ENCODE data around the gene DDX4. TPM values are rescaled to one million over a fixed set of nuclear protein-coding genes. Genes with fewer than 3 reads are reported as not detected.

Gene DDX4
- total and polyA plus RNA-seq, 2 donors (not counting 1 experiment from before 2014, with no cell fraction given) = not detected

GRCh38 chr5:55711507-55712022 lies 26.3 kb upstream of the DDX4 start:
- no peak for DNase-seq (ENCODE audit: low read depth in 2 of 2)
- H3K79me2 ChIP-seq (ENCODE audit: control insufficient read depth, insufficient read depth, low read length) = peaks cover 4% of the 10 kb centered on the region
- no peak for TF ChIP-seq EZH2 (IDR thresholded peaks at IDR 0.05; ENCODE audit: low read length, missing control alignments)
- TF ChIP-seq CTCF (conservative IDR thresholded peaks at IDR 0.05 in 1 of 2, IDR thresholded peaks at IDR 0.05 in 1 of 2; ENCODE audit: low read depth in 1 of 2, low read length in 2 of 2) = no peak
- peak overlapping the region; percentile 98 for H3K4me2 ChIP-seq (ENCODE audit: extremely low read depth, insufficient read depth, low read length)
- H2AFZ ChIP-seq (ENCODE audit: low read length) = peak overlapping the region; percentile 96
- H3K9ac ChIP-seq (ENCODE audit: insufficient read depth, low read length) = peak overlapping the region; percentile 62
- peaks cover 7% of the 10 kb centered on the region for H3K4me1 ChIP-seq (ENCODE audit: control insufficient read depth, extremely low read depth, insufficient read depth, low read length)
- H3K27me3 ChIP-seq (ENCODE audit: control insufficient read depth, insufficient read depth, low read length) = peaks cover 3% of the 10 kb centered on the region
- peak overlapping the region; percentile 83 to 94 (median 84) for H3K4me3 ChIP-seq (replicated peaks in 1 of 4; ENCODE audit: control extremely low read depth in 1 of 4, insufficient read depth in 1 of 4, low read depth in 3 of 4, low read length in 4 of 4)
- H3K9me3 ChIP-seq (ENCODE audit: control insufficient read depth, insufficient read depth, low read depth, low read length) = no peaks in the 10 kb centered on the region
- no peaks in the 10 kb centered on the region for H3K36me3 ChIP-seq (ENCODE audit: control insufficient read depth, insufficient read depth, low read length)
- H4K20me1 ChIP-seq (ENCODE audit: control insufficient read depth, extremely low read depth, insufficient read depth, low read length) = no peaks in the 10 kb centered on the region
- peak overlapping the region; percentile 44 for H3K27ac ChIP-seq (ENCODE audit: insufficient read depth, low read length)

- peak; percentile 92 to 93 for DNase-seq (ENCODE audit: low read depth in 2 of 2)
- Histone ChIP-seq H3K27me3 (ENCODE audit: control insufficient read depth, insufficient read depth, low read length) (peaks cover 3% of the 10 kb centered on the region), H3K4me1 (ENCODE audit: control insufficient read depth, extremely low read depth, insufficient read depth, low read length) (peaks cover 7% of the 10 kb centered on the region), H3K79me2 (ENCODE audit: control insufficient read depth, insufficient read depth, low read length) (peaks cover 4% of the 10 kb centered on the region), H2AFZ (ENCODE audit: low read length) (peak within 1 kb of the TSS; percentile 96), H3K27ac (ENCODE audit: insufficient read depth, low read length) (peak within 1 kb of the TSS; percentile 44), H3K9ac (ENCODE audit: insufficient read depth, low read length) (peak within 1 kb of the TSS; percentile 62), H3K36me3 (ENCODE audit: control insufficient read depth, insufficient read depth, low read length) (no peaks in the 10 kb centered on the region), H4K20me1 (ENCODE audit: control insufficient read depth, extremely low read depth, insufficient read depth, low read length) (no peaks in the 10 kb centered on the region), H3K4me3 (replicated peaks in 1 of 4; ENCODE audit: control extremely low read depth in 1 of 4, insufficient read depth in 1 of 4, low read depth in 3 of 4, low read length in 4 of 4) (peak within 1 kb of the TSS; percentile 83 to 94 (median 84)), H3K9me3 (ENCODE audit: control insufficient read depth, insufficient read depth, low read depth, low read length) (no peaks in the 10 kb centered on the region), H3K4me2 (ENCODE audit: extremely low read depth, insufficient read depth, low read length) (peak within 1 kb of the TSS; percentile 98)
- no peak for TF ChIP-seq CTCF (conservative IDR thresholded peaks at IDR 0.05 in 1 of 2, IDR thresholded peaks at IDR 0.05 in 1 of 2; ENCODE audit: low read depth in 1 of 2, low read length in 2 of 2)
- no peak for TF ChIP-seq EZH2 (IDR thresholded peaks at IDR 0.05; ENCODE audit: low read length, missing control alignments)
Observed at GRCh38 chr5:55712023-55712859, 25.6 kb upstream of the DDX4 start, which contains the start of gene SLC38A9. SLC38A9 (minus strand) TSS chr5:55712324; CDS start chr5:55697958, 14,366 bp downstream.

GRCh38 chr5:55713871-55714270 lies 24.0 kb upstream of the DDX4 start:
- Histone ChIP-seq H3K27ac (ENCODE audit: insufficient read depth, low read length) (no peak overlapping the region), H3K9ac (ENCODE audit: insufficient read depth, low read length) (no peak overlapping the region), H2AFZ (ENCODE audit: low read length) (no peak overlapping the region), H3K4me2 (ENCODE audit: extremely low read depth, insufficient read depth, low read length) (no peak overlapping the region), H4K20me1 (ENCODE audit: control insufficient read depth, extremely low read depth, insufficient read depth, low read length) (no peaks in the 10 kb centered on the region), H3K36me3 (ENCODE audit: control insufficient read depth, insufficient read depth, low read length) (no peaks in the 10 kb centered on the region), H3K4me1 (ENCODE audit: control insufficient read depth, extremely low read depth, insufficient read depth, low read length) (peaks cover 7% of the 10 kb centered on the region), H3K4me3 (replicated peaks in 1 of 4; ENCODE audit: control extremely low read depth in 1 of 4, insufficient read depth in 1 of 4, low read depth in 3 of 4, low read length in 4 of 4) (no peak overlapping the region), H3K9me3 (ENCODE audit: control insufficient read depth, insufficient read depth, low read depth, low read length) (no peaks in the 10 kb centered on the region), H3K27me3 (ENCODE audit: control insufficient read depth, insufficient read depth, low read length) (peaks cover 3% of the 10 kb centered on the region), H3K79me2 (ENCODE audit: control insufficient read depth, insufficient read depth, low read length) (peaks cover 4% of the 10 kb centered on the region)
- DNase-seq (ENCODE audit: low read depth in 2 of 2) = no peak
- no peak for TF ChIP-seq EZH2 (IDR thresholded peaks at IDR 0.05; ENCODE audit: low read length, missing control alignments)
- no peak for TF ChIP-seq CTCF (conservative IDR thresholded peaks at IDR 0.05 in 1 of 2, IDR thresholded peaks at IDR 0.05 in 1 of 2; ENCODE audit: low read depth in 1 of 2, low read length in 2 of 2)

All from fibroblast of lung (primary cell).